Caco-2 (cell line): ENCODE data around the gene DMRTC2. TPM values are rescaled to one million over a fixed set of nuclear protein-coding genes. Genes with fewer than 3 reads are reported as not detected.

ENCODE experiments used
- BruUV-seq: library from RNA; stranded (reverse); fragments of 400-500 nt; replicated peaks from 2 replicates; lab custom pipeline; 2021; lab: Mats Ljungman, UMichigan
- CTCF ChIA-PET: fragments of 300-600 bp; sonication (Branson Sonifier 250); formaldehyde crosslinking; loops from one replicate; lab custom pipeline; 2022; ENCODE audit warnings: antibody characterized with exemption; lab: Charles Lee
- POLR2A ChIA-PET: fragments of 300-600 bp; sonication (Branson Sonifier 250); formaldehyde crosslinking; loops from one replicate; lab custom pipeline; 2022; ENCODE audit warnings: antibody characterized with exemption; lab: Charles Lee
- DNase-seq, 2 experiments: peaks; one replicate each; pipeline versions ENCODE4 v3.0.0 to v3.0.0-alpha.2; 2020 to 2022
- H3K27me3 ChIP-seq: replicated peaks from 2 replicates; pipeline ENCODE4 v1.6.0; 2011; ENCODE audit warnings: low read length; ENCODE audit not compliant: control insufficient read depth, insufficient read depth
- H3K36me3 ChIP-seq: 2 replicates; pipeline ENCODE4 v1.5.1; 2011; ENCODE audit warnings: low read length; ENCODE audit not compliant: control insufficient read depth, insufficient read depth
- H3K4me1 ChIP-seq: fragments of 250-450 bp; sonication (Bioruptor Pico); 2 replicates; pipeline ENCODE4 v1.5.1; 2020; ENCODE audit warnings: mild to moderate bottlenecking
- H3K4me3 ChIP-seq: 2 replicates; pipeline ENCODE4 v1.5.1; 2011; ENCODE audit warnings: low read depth, mild to moderate bottlenecking, control low read depth, low read length
- H3K9me3 ChIP-seq: fragments of 250-450 bp; sonication (Bioruptor Pico); 2 replicates; pipeline ENCODE4 v1.5.1; 2020; ENCODE audit warnings: mild to moderate bottlenecking, moderate library complexity
- H3K27ac Mint-ChIP-seq: one replicate; pipeline ENCODE4 v1.8.0; 2022; ENCODE audit warnings: mixed read lengths; ENCODE audit not compliant: unreplicated experiment
- H3K27me3 Mint-ChIP-seq: one replicate; pipeline ENCODE4 v1.8.0; 2022; ENCODE audit warnings: mixed read lengths; ENCODE audit not compliant: insufficient read depth, unreplicated experiment
- H3K36me3 Mint-ChIP-seq: one replicate; pipeline ENCODE4 v1.8.0; 2022; ENCODE audit warnings: mild to moderate bottlenecking, mixed read lengths; ENCODE audit not compliant: insufficient read depth, unreplicated experiment
- H3K4me1 Mint-ChIP-seq: one replicate; pipeline ENCODE4 v1.8.0; 2022; ENCODE audit warnings: low read depth, mixed read lengths; ENCODE audit not compliant: unreplicated experiment
- H3K4me3 Mint-ChIP-seq: one replicate; pipeline ENCODE4 v1.8.0; 2022; ENCODE audit warnings: mild to moderate bottlenecking, moderate library complexity, mixed read lengths; ENCODE audit not compliant: unreplicated experiment
- H3K9me3 Mint-ChIP-seq: one replicate; pipeline ENCODE4 v1.8.0; 2022; ENCODE audit warnings: mixed read lengths; ENCODE audit not compliant: unreplicated experiment
- intact Hi-C: fragments of 100-400 bp; cut with micrococcal nuclease; formaldehyde crosslinking; loops from one replicate; pipeline ENCODE4 v1.10.0; 2022; ENCODE audit not compliant: unreplicated experiment
- total RNA-seq: library from RNA; stranded (reverse); gene quantifications from 2 replicates; pipeline ENCODE4 v1.2.3, GENCODE V29; 2022
- TF ChIP-seq, protein P1 (sequence below), 2 experiments: fragments of 200-600 bp in 1 of 2; IDR thresholded peaks; 1 replicate in 1 of 2; 2 replicates in 1 of 2; pipeline versions ENCODE4 v1.5.1 to v1.8.0; 2011 to 2022; ENCODE audit warnings: antibody characterized with exemption in 1 of 2, control low read depth in 1 of 2, inconsistent platforms in 1 of 2, low read depth in 1 of 2, low read length in 1 of 2, mild to moderate bottlenecking in 1 of 2, moderate library complexity in 1 of 2; ENCODE audit not compliant: insufficient read depth in 1 of 2, severe bottlenecking in 1 of 2, unreplicated experiment in 1 of 2

Gene DMRTC2
- total RNA-seq, 1 experiment from 2014 or later: not detected

DNA sequence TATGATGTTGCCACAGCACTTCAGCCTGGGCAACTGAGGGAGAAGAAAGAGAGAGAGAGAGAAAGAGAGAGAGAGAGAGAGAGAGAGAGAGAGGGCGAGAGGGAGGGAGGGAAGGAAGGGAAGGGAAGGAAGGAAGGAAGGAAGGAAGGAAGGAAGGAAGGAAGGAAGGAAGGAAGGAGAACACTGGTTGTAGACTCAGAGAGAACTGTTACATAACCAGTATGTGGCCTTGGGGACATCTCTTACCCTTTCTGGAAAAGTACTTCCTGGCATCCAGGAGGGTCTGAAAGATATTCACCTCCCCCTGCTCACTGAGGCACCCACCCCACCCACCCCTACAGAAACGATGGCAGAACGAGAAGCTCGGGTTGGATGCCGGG lies 35.5 kb downstream of the DMRTC2 start:
- CTCF ChIA-PET: interaction anchor here (0.8 kb wide), 1 partner anchor 244 kb away, joined by 3 read pairs; no protein-coding TSS in a partner anchor
- POLR2A ChIA-PET: no interaction called here
- Histone ChIP-seq H3K36me3 (no peaks in the 10 kb centered on the region), H3K4me1 (0 out of 2 replicates have a peak, but pooled peaks cover 5% of the 10 kb centered on the region), H3K27me3 (no peaks in the 10 kb centered on the region), H3K4me3 (no peak overlapping the region), H3K9me3 (no peaks in the 10 kb centered on the region)
- intact Hi-C loops: loop anchor here (5.0 kb wide), 1 partner anchor 197 kb away; the partner anchor contains the start of gene ZNF574
- H3K36me3 Mint-ChIP-seq: peaks cover 7% of the 10 kb centered on the region
- TF ChIP-seq, protein P1, sequence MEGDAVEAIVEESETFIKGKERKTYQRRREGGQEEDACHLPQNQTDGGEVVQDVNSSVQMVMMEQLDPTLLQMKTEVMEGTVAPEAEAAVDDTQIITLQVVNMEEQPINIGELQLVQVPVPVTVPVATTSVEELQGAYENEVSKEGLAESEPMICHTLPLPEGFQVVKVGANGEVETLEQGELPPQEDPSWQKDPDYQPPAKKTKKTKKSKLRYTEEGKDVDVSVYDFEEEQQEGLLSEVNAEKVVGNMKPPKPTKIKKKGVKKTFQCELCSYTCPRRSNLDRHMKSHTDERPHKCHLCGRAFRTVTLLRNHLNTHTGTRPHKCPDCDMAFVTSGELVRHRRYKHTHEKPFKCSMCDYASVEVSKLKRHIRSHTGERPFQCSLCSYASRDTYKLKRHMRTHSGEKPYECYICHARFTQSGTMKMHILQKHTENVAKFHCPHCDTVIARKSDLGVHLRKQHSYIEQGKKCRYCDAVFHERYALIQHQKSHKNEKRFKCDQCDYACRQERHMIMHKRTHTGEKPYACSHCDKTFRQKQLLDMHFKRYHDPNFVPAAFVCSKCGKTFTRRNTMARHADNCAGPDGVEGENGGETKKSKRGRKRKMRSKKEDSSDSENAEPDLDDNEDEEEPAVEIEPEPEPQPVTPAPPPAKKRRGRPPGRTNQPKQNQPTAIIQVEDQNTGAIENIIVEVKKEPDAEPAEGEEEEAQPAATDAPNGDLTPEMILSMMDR (IDR thresholded peaks at IDR 0.05; ENCODE audit: insufficient read depth in 1 of 2, low read depth in 1 of 2, low read length in 1 of 2, severe bottlenecking in 1 of 2, unreplicated experiment in 1 of 2): no peak
- no TSS peak for BruUV-seq
- no peak overlapping the region for H3K4me3 Mint-ChIP-seq
- H3K4me1 Mint-ChIP-seq: peaks cover 8% of the 10 kb centered on the region
- no peak for DNase-seq
- H3K27me3 Mint-ChIP-seq: peaks cover 3% of the 10 kb centered on the region
- H3K9me3 Mint-ChIP-seq: no peaks in the 10 kb centered on the region
- H3K27ac Mint-ChIP-seq: no peak overlapping the region

DNA sequence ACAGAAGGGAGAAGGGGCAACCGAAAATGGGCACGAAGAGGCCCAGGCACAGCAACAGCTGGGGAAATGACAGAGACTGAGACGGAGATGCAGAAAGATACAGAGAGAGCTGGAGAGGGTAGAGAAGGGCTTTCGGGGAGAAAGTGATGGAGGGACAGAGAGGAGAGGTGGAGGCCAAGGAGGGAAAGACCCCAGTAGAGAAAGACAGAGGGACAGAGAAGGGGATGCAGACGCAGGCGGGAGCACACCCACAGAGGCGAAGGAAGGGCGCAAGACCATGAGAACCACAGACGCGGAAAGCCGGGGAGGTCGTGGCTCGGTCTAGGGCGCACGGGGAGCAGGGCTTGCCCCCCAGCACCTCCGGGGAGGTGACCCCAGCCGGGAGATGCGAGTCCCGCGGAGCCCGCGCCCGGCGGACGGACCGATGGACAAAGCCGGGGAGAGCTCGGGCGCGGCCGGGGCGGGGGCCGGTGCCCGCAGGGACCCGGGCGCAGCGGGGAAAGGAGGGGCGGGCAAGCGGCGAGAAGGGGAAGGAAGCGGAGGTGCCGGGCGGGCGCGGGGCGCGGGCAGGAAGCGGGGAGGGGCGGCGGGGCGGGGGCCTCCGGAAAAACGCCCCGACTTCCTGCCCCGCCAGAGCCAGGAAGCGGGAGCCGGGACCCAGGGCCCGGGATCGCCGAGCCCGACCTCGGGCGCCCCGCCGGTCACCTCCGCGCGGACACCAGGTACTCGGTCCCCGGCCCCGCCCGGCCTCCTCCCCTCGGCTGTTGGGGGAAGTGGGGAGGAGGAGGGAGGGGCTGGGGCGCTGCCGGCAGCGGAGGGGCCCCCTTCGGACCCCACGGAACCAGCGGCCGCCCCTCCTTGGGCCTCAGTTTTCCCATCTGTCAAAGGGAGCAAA lies 38.0 kb downstream of the DMRTC2 start, which contains the start of gene ARHGEF1:
TSS of gene ARHGEF1 (plus strand) at position 617 of the 895 bp plus-strand sequence. CDS start 4,899 bp downstream, outside the sequence.
- Mint-ChIP-seq H3K36me3 (peaks cover 11% of the 10 kb centered on the region), H3K4me3 (peak within 1 kb of the TSS; percentile 91), H3K27me3 (peaks cover 3% of the 10 kb centered on the region), H3K27ac (peak within 1 kb of the TSS; percentile 83), H3K4me1 (peaks cover 21% of the 10 kb centered on the region), H3K9me3 (no peaks in the 10 kb centered on the region)
- Histone ChIP-seq H3K4me3 (peak within 1 kb of the TSS; percentile 89), H3K4me1 (peaks cover 17% of the 10 kb centered on the region), H3K36me3 (no peaks in the 10 kb centered on the region), H3K27me3 (no peaks in the 10 kb centered on the region), H3K9me3 (no peaks in the 10 kb centered on the region)
- TF ChIP-seq, protein P1 (IDR thresholded peaks at IDR 0.05; ENCODE audit: insufficient read depth in 1 of 2, low read depth in 1 of 2, low read length in 1 of 2, severe bottlenecking in 1 of 2, unreplicated experiment in 1 of 2): no peak
- intact Hi-C loops: loop anchor here (5.0 kb wide), 1 partner anchor 194 kb away; the partner anchor contains the start of gene ZNF574
- BruUV-seq: no TSS peak
- CTCF ChIA-PET: no interaction called here
- POLR2A ChIA-PET: interaction anchor here (1.6 kb wide), 1 partner anchor 10 kb away, joined by 13 read pairs; no protein-coding TSS in a partner anchor
- DNase-seq: peak in 1 of 2 experiments; percentile 42

DNA sequence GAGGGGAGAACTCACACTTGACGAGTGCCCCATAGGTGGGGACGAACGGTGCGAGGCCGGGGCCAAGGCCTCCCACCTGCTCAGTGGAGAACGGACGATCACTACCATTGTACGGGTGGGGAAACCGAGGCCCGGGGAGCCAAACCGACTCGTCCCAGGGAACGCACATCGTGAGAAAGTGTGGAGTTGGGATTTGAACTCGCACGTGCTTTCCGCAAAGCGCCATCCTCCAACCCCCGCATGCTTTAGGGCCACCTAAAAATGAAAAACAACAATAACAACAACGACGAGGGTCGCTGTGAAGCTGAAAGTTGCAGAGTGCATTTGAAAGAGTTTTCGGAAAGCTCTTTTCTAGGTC lies 38.6 kb downstream of the DMRTC2 start:
- Mint-ChIP-seq H3K36me3 (peaks cover 11% of the 10 kb centered on the region), H3K4me3 (peak overlapping the region; percentile 91), H3K4me1 (peaks cover 28% of the 10 kb centered on the region), H3K27me3 (peaks cover 3% of the 10 kb centered on the region), H3K9me3 (no peaks in the 10 kb centered on the region), H3K27ac (peak overlapping the region; percentile 83)
- intact Hi-C loops: loop anchor here (5.0 kb wide), 1 partner anchor 194 kb away; the partner anchor contains the start of gene ZNF574
- peak overlapping the region; percentile 89 for H3K4me3 ChIP-seq
- DNase-seq: no peak
- TF ChIP-seq, protein P1 (IDR thresholded peaks at IDR 0.05; ENCODE audit: insufficient read depth in 1 of 2, low read depth in 1 of 2, low read length in 1 of 2, severe bottlenecking in 1 of 2, unreplicated experiment in 1 of 2): no peak
- ChIA-PET POLR2A (interaction anchor here (1.6 to 2.3 kb wide), 2 partner anchors 10 to 24 kb away, joined by 12 to 13 read pairs; partner anchors contain the start of gene RPS19), CTCF (no interaction called here)
- H3K9me3 ChIP-seq: no peaks in the 10 kb centered on the region
- peaks cover 24% of the 10 kb centered on the region for H3K4me1 ChIP-seq
- H3K27me3 ChIP-seq: no peaks in the 10 kb centered on the region
- H3K36me3 ChIP-seq: no peaks in the 10 kb centered on the region
- no TSS peak for BruUV-seq
